CD14-positive monocyte (primary cell): ENCODE results near the gene SRA1. TPM values are rescaled to one million over a fixed set of nuclear protein-coding genes. Genes with fewer than 3 reads are reported as not detected.

Experiments used
- DNase-seq, 3 donors: peaks; one replicate each; pipeline ENCODE4 v3.0.0-alpha.2; 2011 to 2022
- H2AFZ ChIP-seq: 2 replicates; pipeline ENCODE4 v1.6.0; 2012; ENCODE audit warnings: mild to moderate bottlenecking, low read depth, low read length, inconsistent platforms; ENCODE audit not compliant: insufficient read depth, poor library complexity, severe bottlenecking
- H3K27ac ChIP-seq, 2 donors: 1 replicate in 1 of 2; 2 replicates in 1 of 2; pipeline ENCODE4 v1.5.1; 2012 to 2013; ENCODE audit warnings: low read length in 2 of 2, control low read depth in 1 of 2, inconsistent platforms in 1 of 2, low read depth in 1 of 2, mild to moderate bottlenecking in 1 of 2
- H3K27me3 ChIP-seq, 2 donors: one replicate each; pipeline versions ENCODE4 v1.6.0 to v1.6.1; 2011 to 2013; ENCODE audit warnings: low read length in 2 of 2; ENCODE audit not compliant: control insufficient read depth in 2 of 2, insufficient read depth in 2 of 2
- H3K36me3 ChIP-seq, 2 donors: replicated peaks in 1 of 2; 1 replicate in 1 of 2; 2 replicates in 1 of 2; pipeline versions ENCODE4 v1.5.1 to v1.6.1; 2012 to 2013; ENCODE audit warnings: low read length in 2 of 2, control low read depth in 1 of 2, inconsistent platforms in 1 of 2, mild to moderate bottlenecking in 1 of 2; ENCODE audit not compliant: insufficient read depth in 2 of 2, control insufficient read depth in 1 of 2
- H3K4me1 ChIP-seq, 2 donors: 1 replicate in 1 of 2; 2 replicates in 1 of 2; pipeline versions ENCODE4 v1.5.1 to v1.6.1; 2012 to 2013; ENCODE audit warnings: low read length in 2 of 2, control low read depth in 1 of 2, inconsistent platforms in 1 of 2, mild to moderate bottlenecking in 1 of 2, moderate library complexity in 1 of 2; ENCODE audit not compliant: insufficient read depth in 2 of 2, control insufficient read depth in 1 of 2
- H3K4me2 ChIP-seq: replicated peaks from 2 replicates; pipeline ENCODE3; 2012; ENCODE audit warnings: low read length, moderate library complexity, mild to moderate bottlenecking; ENCODE audit not compliant: poor library complexity, severe bottlenecking; ENCODE audit errors: extremely low read depth
- H3K4me3 ChIP-seq, 3 experiments: fragments of 200-600 bp in 1 of 3; sonication (generic) in 1 of 3; replicated peaks in 1 of 3; 1 replicate in 2 of 3; 2 replicates in 1 of 3; pipeline ENCODE4 v1.5.1; 2011 to 2013; ENCODE audit warnings: low read length in 3 of 3, mild to moderate bottlenecking in 3 of 3, control low read depth in 2 of 3, low read depth in 2 of 3, inconsistent platforms in 1 of 3, moderate library complexity in 1 of 3
- H3K79me2 ChIP-seq: 2 replicates; pipeline ENCODE4 v1.6.0; 2012; ENCODE audit warnings: mild to moderate bottlenecking, control low read depth, inconsistent platforms, low read length, moderate library complexity; ENCODE audit not compliant: insufficient read depth
- H3K9ac ChIP-seq: 2 replicates; pipeline ENCODE4 v1.6.0; 2017; ENCODE audit warnings: low read length, mild to moderate bottlenecking; ENCODE audit not compliant: insufficient read depth, poor library complexity, severe bottlenecking
- H3K9me3 ChIP-seq, 2 donors: replicated peaks in 1 of 2; 1 replicate in 1 of 2; 2 replicates in 1 of 2; pipeline versions ENCODE4 v1.5.1 to v1.6.1; 2012 to 2013; ENCODE audit warnings: low read length in 2 of 2, control low read depth in 1 of 2; ENCODE audit not compliant: control insufficient read depth in 1 of 2, insufficient read depth in 1 of 2
- H4K20me1 ChIP-seq: 2 replicates; pipeline ENCODE4 v1.6.0; 2012; ENCODE audit warnings: mild to moderate bottlenecking, low read length, control low read depth, moderate library complexity; ENCODE audit not compliant: insufficient read depth
- H3K27ac Mint-ChIP-seq, 7 donors: one replicate each; pipeline ENCODE4 v1.8.0; 2020; ENCODE audit warnings: mild to moderate bottlenecking in 7 of 7, mixed read lengths in 7 of 7, moderate library complexity in 6 of 7, inconsistent platforms in 2 of 7
- H3K27me3 Mint-ChIP-seq, 3 donors: one replicate each; pipeline ENCODE4 v1.8.0; 2021 to 2022; ENCODE audit warnings: low read depth in 3 of 3, mild to moderate bottlenecking in 3 of 3, mixed read lengths in 3 of 3, moderate library complexity in 3 of 3, inconsistent platforms in 1 of 3
- H3K36me3 Mint-ChIP-seq, 2 donors: one replicate each; pipeline ENCODE4 v1.8.0; 2020; ENCODE audit warnings: mixed read lengths in 2 of 2, inconsistent platforms in 1 of 2, mild to moderate bottlenecking in 1 of 2
- H3K4me1 Mint-ChIP-seq: one replicate; pipeline ENCODE4 v1.8.0; 2020; ENCODE audit warnings: mild to moderate bottlenecking, mixed read lengths
- H3K4me3 Mint-ChIP-seq, 2 donors: one replicate each; pipeline ENCODE4 v1.8.0; 2020; ENCODE audit warnings: mild to moderate bottlenecking in 2 of 2, mixed read lengths in 2 of 2, moderate library complexity in 1 of 2
- H3K9me3 Mint-ChIP-seq, 7 donors: one replicate each; pipeline ENCODE4 v1.8.0; 2020 to 2022; ENCODE audit warnings: mixed read lengths in 7 of 7, mild to moderate bottlenecking in 6 of 7, moderate library complexity in 6 of 7, inconsistent platforms in 2 of 7
- CTCF ChIP-seq: fragments of 200-600 bp; IDR thresholded peaks from one replicate; pipeline ENCODE4 v1.8.0; 2022; ENCODE audit warnings: antibody characterized with exemption, mild to moderate bottlenecking
- WGBS: methylation state at CpG from one replicate; pipeline ENCODE4 v1.1.5; 2013; ENCODE audit warnings: missing lambda C conversion rate; ENCODE audit not compliant: insufficient coverage; 5-methylcytosine and 5-hydroxymethylcytosine counted together
- intact Hi-C, 2 donors: fragments of 100-400 bp; cut with micrococcal nuclease; formaldehyde crosslinking; loops; one replicate each; pipeline versions ENCODE4 v1.15.0 to v1.15.1; 2023
- polyA plus RNA-seq, 3 donors: library from polyadenylated mRNA; depleted of rRNA in 1 of 3; unstranded in 2 of 3; stranded (reverse) in 1 of 3; fragments of 300-500 nt in 2 of 3; fragments of >200 nt in 1 of 3; fragmentation: Illumina TruSeq in 2 of 3; gene quantifications; 1 replicate in 2 of 3; 2 replicates in 1 of 3; pipeline ENCODE4 v1.2.3, GENCODE V29; 2012 to 2021

Gene SRA1
- polyA plus RNA-seq, 3 donors = 72.4 to 97.2 (median 80.8) TPM

- no peaks in the 10 kb centered on the region for H3K9me3 ChIP-seq
- Mint-ChIP-seq H3K9me3 (peaks cover 0 to 3% (median 0%) of the 10 kb centered on the region in 7 donors), H3K27me3 (peaks cover 0 to 5% (median 0%) of the 10 kb centered on the region in 3 donors), H3K4me1 (peaks cover 75% of the 10 kb centered on the region), H3K36me3 (peaks cover 2% of the 10 kb centered on the region in 2 donors), H3K27ac (peak overlapping the region in 3 of 7 donors; percentile 35 to 68 (median 36)), H3K4me3 (no peak overlapping the region)
- H3K79me2 ChIP-seq = peaks cover 16% of the 10 kb centered on the region
- H3K4me1 ChIP-seq = peaks cover 80 to 95% of the 10 kb centered on the region in 2 donors
- no peak for DNase-seq
- H3K36me3 ChIP-seq = no peaks in the 10 kb centered on the region
- no peak for TF ChIP-seq CTCF
- H4K20me1 ChIP-seq = no peaks in the 10 kb centered on the region
- intact Hi-C loops = loop anchor here (5.0 kb wide), 1 partner anchor 33 kb away; the partner anchor contains the start of gene CD14 (in 2 of the 2)
- no peak overlapping the region for H3K27ac ChIP-seq
- WGBS = no CpG with 5 or more reads among the region's 2 CpGs
- H3K9ac ChIP-seq = no peak overlapping the region
- H3K4me2 ChIP-seq = no peak overlapping the region
- H3K27me3 ChIP-seq = no peaks in the 10 kb centered on the region
- H3K4me3 ChIP-seq = no peak overlapping the region
- no peak overlapping the region for H2AFZ ChIP-seq
Measured at GRCh38 chr5:140598836-140599235, 41.6 kb upstream of the SRA1 start.

GRCh38 chr5:140596321-140596741 lies 39.1 kb upstream of the SRA1 start:
- Histone ChIP-seq H3K9ac (peak overlapping the region; percentile 69), H3K4me1 (peaks cover 74 to 89% of the 10 kb centered on the region in 2 donors), H3K9me3 (no peaks in the 10 kb centered on the region), H3K79me2 (peaks cover 27% of the 10 kb centered on the region), H3K27ac (peak overlapping the region; percentile 96 to 97), H3K4me3 (peak overlapping the region; percentile 10 to 52 (median 13)), H3K4me2 (peak overlapping the region; percentile 53), H3K27me3 (no peaks in the 10 kb centered on the region), H4K20me1 (no peaks in the 10 kb centered on the region), H2AFZ (no peak overlapping the region), H3K36me3 (no peaks in the 10 kb centered on the region)
- DNase-seq = peak in 1 of 3 donors; percentile 23
- TF ChIP-seq CTCF = no peak
- intact Hi-C loops = loop anchor here (5.0 kb wide), 1 partner anchor 36 kb away; the partner anchor contains the start of gene CD14 (in 2 of the 2)
- Mint-ChIP-seq H3K27ac (peak overlapping the region; percentile 95 to 99 (median 97)), H3K4me3 (peak overlapping the region; percentile 49 to 72), H3K4me1 (peaks cover 72% of the 10 kb centered on the region), H3K36me3 (peaks cover 0 to 3% of the 10 kb centered on the region in 2 donors), H3K27me3 (no peaks in the 10 kb centered on the region), H3K9me3 (no peaks in the 10 kb centered on the region)
- 60% methylated on average over 1 of the region's 1 CpG for WGBS
